ENCODE measurements around the gene SRRM4.
"Not testable (repeated sequence)": the region's sequence is repeated elsewhere in the genome, so short reads cannot be mapped to it uniquely, and the experiment has no call there.

Gene SRRM4

GRCh38 chr12:119102274-119102673 is 120.9 kb downstream of the SRRM4 start:
- TF ChIP-seq CTCF (IDR thresholded peaks at IDR 0.05; ENCODE audit: insufficient read depth, low read length, missing control alignments): no peak
- H3K4me3 ChIP-seq (ENCODE audit: low read depth, low read length): no peak overlapping the region
- ChIA-PET CTCF (no interaction called here), POLR2A (no interaction called here)
- no peak for DNase-seq (ENCODE audit: low read depth, low spot score)

- TF ChIP-seq CTCF (IDR thresholded peaks at IDR 0.05; ENCODE audit: insufficient read depth, low read length, missing control alignments): no peak
- DNase-seq (ENCODE audit: low read depth, low spot score): no peak
- ChIA-PET POLR2A (no interaction called here), CTCF (no interaction called here)
- H3K4me3 ChIP-seq (ENCODE audit: low read depth, low read length): no peak overlapping the region
Measured at GRCh38 chr12:119102714-119103113, 121.4 kb downstream of the SRRM4 start.

- CTCF ChIA-PET; POLR2A ChIA-PET; DNase-seq (ENCODE audit: low read depth, low spot score); H3K4me3 ChIP-seq (ENCODE audit: low read depth, low read length): not testable (repeated sequence)
Measured at GRCh38 chr12:119104969-119105368, 123.6 kb downstream of the SRRM4 start.

GRCh38 chr12:119113496-119113986 is 132.2 kb downstream of the SRRM4 start:
- no peak for TF ChIP-seq CTCF (IDR thresholded peaks at IDR 0.05; ENCODE audit: insufficient read depth, low read length, missing control alignments)
- ChIA-PET POLR2A (no interaction called here), CTCF (interaction anchor here (1.0 to 3.0 kb wide), 6 partner anchors 9 to 707 kb away, joined by 3 to 25 read pairs (median 5); no protein-coding TSS in a partner anchor)
- no peak for DNase-seq (ENCODE audit: low read depth, low spot score)
- H3K4me3 ChIP-seq (ENCODE audit: low read depth, low read length): no peak overlapping the region

- CTCF ChIA-PET: interaction anchor here (1.0 to 3.0 kb wide), 7 partner anchors 8 to 708 kb away, joined by 3 to 25 read pairs (median 5); no protein-coding TSS in a partner anchor
Measured at GRCh38 chr12:119114294-119114693, 133.0 kb downstream of the SRRM4 start.

GRCh38 chr12:119115296-119115905 is 134.1 kb downstream of the SRRM4 start:
- peak; percentile 73 for TF ChIP-seq CTCF (IDR thresholded peaks at IDR 0.05; ENCODE audit: insufficient read depth, low read length, missing control alignments)
- no peak overlapping the region for H3K4me3 ChIP-seq (ENCODE audit: low read depth, low read length)
- ChIA-PET CTCF (interaction anchor here (0.7 to 5.0 kb wide), 9 partner anchors 10 to 712 kb away, joined by 3 to 40 read pairs (median 5); no protein-coding TSS in a partner anchor), POLR2A (no interaction called here)
- DNase-seq (ENCODE audit: low read depth, low spot score): no peak

More at GRCh38 chr12:119114294-119114693, 133.0 kb downstream of the SRRM4 start:
- no peak for DNase-seq (ENCODE audit: low read depth, low spot score)
- no peak for TF ChIP-seq CTCF (IDR thresholded peaks at IDR 0.05; ENCODE audit: insufficient read depth, low read length, missing control alignments)
- POLR2A ChIA-PET: no interaction called here
- H3K4me3 ChIP-seq (ENCODE audit: low read depth, low read length): no peak overlapping the region

- POLR2A ChIA-PET: no interaction called here
- no peak overlapping the region for H3K4me3 ChIP-seq (ENCODE audit: low read depth, low read length)
- CTCF ChIA-PET: interaction anchor here (5.0 kb wide), 1 partner anchor 295 kb away, joined by 40 read pairs; no protein-coding TSS in a partner anchor
- no peak for TF ChIP-seq CTCF (IDR thresholded peaks at IDR 0.05; ENCODE audit: insufficient read depth, low read length, missing control alignments)
- no peak for DNase-seq (ENCODE audit: low read depth, low spot score)
Measured at GRCh38 chr12:119117936-119118335, 136.6 kb downstream of the SRRM4 start.
